Activated effector memory CD4-positive, alpha-beta T cell treated with anti-CD3 and anti-CD28 coated beads, Interleukin-2, amount 50 U/mL, for 16 hours (primary cell): ENCODE measurements around the gene RNU1-2.
"Not testable (repeated sequence)": the region's sequence is repeated elsewhere in the genome, so short reads cannot be mapped to it uniquely, and the experiment has no call there.

Experiments used
- DNase-seq: peaks from one replicate; pipeline ENCODE4 v3.0.0-alpha.2; 2020

RNU1-2 gene

DNA sequence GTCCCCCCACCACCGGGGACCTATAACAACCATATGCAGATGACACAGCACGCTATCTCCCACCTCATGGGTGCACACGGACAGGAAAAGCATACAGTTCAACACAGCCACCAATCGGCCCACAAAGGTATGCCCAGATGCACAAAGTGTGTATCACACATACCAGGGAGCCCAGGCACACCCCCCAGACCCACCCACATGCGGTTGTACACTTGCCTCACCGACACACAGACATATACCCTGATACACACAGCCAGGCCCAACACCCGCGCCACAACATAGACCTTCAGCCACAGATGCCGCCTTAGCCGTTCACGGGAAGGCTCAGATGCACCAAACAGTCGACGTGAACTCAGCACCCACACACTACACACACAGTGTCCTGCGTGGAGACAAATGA lies 31.5 kb downstream of the RNU1-2 start:
- no peak for DNase-seq

DNA sequence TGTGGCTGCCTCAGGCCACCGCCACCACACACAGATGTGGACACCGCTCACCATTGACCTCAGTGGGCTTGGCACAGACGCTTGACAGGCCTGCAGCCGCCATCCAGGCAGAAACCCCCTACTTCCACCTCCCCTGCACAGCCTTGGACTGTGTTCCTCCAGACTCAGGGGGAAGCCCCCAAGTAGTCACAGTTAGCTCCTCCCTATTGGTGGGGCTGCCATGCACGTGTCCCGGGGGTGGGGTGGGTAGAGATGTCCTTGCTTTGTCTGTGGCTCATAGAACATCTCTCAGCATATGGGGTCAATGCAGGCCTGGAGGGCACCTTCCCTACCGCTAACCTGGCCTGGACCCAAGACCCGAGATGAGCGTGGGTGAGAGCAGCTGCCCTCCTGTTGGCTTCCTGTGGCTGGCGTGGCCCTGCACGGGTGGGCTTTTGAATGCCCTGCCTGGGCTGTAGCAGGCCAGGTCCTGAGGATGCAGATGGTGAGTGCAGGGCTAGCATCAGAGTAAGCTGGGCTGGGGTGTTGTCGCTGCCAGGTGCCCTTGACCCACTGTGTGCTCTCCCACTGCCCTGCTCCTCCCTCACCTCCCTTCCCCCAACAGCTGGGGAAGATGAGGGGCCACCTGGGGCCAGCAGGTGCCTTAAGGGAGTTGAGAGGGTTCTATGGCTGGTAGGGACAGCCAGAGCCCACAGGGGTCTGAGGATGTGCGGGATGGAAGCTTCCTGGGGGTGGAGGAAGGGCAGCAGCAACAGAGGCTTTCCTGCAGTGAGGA lies 32.1 kb downstream of the RNU1-2 start:
- DNase-seq, result no peak

DNA sequence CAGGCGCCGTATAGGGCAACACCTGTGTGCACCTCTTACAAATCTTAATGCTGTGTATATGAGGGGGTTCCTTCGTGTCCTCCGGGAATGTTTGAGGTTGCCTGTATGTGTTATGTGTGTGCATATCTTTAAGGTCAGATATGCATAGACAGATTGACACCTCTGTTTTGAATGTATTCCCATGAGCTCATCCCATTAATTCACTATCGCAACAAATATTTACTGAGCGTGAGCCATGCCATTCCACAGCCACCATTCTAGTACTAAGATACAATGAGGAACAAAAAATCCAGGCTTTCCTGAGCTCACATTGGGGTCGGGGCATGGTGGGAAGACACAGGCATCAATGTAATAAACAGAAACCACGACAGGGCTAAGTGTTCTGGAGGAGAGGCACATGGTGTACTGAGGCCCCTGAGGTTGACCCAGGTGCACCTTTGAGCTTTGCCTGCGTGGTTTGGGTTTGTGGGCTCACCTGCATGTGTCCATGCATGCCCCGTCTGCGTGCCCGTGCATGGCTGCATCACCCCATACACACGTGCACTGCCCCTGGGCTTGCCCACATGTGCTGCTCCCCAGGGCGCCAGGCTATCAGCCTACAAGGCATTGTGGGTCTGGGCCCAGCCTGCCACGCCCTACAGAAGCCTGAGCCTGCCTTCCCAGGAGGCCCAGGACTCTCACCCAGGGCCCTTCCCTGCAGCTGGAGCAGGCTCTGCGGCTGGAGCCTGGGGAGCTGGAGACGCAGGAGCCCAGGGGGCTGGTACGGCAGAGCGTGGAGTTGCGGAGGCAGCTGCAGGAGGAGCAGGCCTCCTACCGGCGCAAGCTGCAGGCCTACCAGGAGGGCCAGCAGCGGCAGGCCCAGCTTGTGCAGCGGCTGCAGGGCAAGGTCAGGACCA lies 33.6 kb downstream of the RNU1-2 start:
- DNase-seq, result not testable (repeated sequence)

DNA sequence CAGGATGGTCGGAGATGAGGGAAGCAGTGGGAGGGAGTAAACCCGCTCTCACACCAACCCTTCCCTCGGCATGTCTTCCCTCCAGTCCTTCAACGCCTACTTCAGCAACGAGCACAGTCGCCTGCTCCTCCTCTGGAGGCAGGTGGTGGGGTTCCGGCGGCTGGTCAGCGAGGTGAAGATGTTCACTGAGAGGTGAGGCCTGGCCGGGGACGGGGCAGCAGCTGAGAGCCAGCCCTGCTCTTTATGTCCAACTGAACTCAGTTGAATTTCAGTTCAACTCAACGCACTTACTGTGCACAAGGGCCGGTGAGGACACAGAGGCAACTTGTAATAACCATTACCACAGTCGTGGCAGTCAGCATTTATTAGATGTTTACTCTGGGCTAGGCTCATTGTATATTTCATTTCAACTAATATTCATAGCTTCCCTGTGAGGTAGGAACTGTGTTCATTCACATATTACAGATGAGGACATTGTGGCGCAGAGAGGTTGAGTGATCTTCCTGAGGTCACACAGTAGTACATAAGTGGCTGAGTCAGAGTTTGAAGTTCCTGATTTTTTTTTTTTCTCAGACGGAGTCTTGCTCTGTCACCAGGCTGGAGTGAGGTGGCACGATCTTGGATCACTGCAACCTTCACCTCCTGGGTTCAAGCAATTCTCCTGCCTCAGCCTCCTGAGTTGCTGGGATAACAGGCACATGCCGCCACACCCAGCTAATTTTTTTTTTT lies 35.6 kb downstream of the RNU1-2 start:
- not testable (repeated sequence) for DNase-seq

DNA sequence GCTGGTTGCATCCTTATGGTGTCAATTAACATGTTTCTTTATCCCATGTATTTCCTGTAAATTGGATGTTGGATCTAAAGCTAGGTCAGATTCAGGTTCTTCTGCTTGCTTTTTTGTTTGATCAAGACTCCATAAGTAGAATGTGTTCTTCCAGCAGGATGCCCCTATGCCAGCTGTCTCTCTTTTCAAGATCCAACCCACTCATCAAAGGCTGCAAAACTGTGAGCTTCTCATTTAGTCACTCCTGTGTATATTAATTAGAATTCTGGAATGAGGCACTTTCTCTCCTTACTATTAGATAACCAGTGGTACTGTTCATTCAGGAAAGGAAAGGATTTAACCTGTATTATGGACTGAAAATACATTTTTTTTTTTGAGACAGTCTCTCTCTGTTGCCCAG lies 38.2 kb downstream of the RNU1-2 start:
- DNase-seq, result not testable (repeated sequence)

DNA sequence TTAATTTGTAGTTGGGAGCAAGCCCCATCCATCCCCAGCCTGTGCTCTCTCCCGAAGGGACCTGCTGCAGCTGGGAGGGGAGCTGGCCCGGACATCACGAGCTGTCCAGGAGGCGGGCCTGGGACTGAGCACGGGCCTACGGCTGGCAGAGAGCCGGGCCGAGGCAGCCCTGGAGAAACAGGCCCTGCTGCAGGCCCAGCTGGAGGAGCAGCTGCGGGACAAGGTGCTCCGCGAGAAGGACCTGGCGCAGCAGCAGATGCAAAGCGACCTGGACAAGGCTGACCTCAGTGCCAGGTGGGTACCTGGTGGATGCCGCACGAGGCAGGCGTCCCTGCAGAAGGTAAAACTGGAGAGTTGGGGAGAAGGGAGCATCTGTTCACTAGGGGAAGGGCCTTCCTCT lies 40.8 kb downstream of the RNU1-2 start:
- not testable (repeated sequence) for DNase-seq

DNA sequence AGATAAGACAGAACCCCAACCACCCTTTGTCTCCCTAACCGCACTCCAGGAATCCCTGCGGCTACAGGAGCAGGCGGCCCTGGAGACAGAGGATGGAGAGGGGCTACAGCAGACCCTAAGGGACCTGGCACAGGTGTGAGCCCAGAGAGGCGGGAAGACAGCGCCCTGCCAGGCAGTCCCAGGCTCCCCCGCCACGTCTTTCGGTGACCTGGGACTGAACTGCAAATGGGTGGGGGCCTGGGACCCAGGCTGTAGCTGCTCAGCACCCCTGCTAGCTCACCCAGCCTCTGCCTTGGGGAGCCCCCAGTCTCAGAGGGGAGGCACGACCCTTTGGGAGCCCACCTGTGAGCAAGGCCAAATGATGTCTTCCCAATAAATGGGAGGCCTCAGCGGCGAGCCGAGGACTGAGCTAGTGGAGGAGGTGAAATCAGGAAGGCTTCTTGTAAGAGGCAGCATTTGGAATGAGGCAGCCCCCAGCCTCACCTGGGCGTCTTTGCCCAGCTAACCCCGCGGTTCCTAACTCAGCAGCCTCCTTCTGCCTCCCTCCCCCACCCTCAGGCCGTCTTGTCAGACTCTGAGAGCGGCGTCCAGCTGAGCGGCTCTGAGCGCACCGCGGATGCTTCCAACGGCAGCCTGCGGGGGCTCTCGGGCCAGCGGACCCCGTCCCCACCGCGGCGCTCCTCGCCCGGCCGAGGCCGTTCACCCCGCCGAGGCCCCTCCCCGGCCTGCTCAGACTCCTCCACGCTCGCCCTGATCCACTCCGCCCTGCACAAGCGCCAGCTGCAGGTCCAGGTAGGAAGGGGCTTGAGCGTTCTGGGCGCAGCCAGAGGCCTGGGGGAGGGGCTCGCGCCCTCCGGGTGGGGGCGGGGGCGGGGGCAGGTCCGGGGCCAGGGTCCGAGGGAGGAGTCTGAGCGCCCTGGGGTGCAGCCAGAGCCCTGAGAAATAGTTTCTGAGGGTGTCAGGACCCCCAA lies 42.9 kb downstream of the RNU1-2 start:
- DNase-seq, result no peak

DNA sequence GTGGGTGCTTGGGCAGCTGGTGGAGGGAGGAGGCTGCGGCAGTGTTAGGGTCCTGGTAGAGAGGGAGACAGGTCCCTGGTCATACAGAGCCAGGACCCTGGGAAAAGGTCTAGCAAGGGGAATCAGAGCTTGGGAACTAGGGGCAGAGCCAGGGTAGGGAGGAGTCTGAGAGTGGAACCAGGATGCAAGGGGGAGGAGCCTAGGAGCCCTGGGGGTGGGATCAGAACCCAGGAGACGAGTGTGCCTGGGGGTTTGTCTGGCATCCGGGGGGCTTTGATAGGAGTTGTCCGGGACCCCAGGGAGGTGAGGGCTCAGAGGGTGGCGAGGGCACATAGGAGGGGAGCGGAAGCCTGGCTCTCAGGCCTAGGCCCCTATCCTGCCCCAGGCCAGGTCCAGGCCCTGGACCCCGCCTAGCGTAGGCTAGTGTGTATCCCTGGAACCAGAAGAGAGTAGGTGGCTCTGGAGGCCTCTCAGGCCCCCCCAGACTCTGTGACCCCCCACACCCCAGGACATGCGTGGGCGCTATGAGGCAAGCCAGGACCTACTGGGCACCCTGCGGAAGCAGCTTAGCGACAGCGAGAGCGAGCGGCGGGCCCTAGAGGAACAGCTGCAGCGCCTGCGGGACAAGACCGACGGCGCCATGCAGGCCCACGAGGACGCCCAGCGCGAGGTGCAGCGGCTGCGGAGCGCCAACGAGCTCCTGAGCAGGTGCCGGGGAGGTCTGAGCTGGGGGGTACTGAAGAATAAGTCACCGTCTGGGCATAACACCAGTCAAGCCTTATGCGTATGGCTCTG lies 43.8 kb downstream of the RNU1-2 start:
- not testable (repeated sequence) for DNase-seq

DNA sequence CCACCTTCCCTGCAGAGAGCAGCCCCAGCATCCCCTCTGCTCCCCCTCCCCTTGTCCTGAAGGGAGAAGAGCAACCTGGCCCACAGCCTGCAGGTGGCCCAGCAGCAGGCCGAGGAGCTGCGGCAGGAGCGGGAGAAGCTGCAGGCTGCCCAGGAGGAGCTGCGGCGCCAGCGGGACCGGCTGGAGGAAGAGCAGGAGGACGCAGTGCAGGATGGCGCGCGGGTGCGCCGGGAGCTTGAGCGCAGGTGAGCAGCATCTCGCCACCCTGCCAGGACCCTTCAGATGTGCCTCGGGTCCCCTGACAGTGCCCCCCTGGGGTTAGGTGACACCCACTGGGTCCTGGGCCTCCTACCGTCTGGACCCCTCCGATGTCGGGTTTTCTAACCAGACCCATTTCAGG lies 48.3 kb downstream of the RNU1-2 start:
- no peak for DNase-seq

DNA sequence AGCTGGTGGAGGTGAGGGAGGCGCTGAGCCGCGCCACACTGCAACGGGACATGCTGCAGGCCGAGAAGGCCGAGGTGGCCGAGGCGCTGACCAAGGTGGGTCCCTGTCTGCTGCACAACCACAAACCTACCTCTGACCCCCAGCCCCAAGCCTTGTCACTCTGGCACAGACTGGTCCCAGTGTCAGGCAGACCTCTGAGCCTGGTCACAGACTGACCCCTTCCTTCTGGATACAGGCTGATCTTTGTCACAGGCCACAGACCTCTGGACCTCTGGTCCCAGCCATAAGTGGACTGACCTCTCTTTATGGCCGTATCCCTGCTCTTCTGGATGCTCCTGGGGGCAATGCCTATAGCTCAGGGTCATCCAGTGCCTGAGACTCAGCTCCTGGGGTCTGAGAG lies 49.7 kb downstream of the RNU1-2 start:
- DNase-seq, result not testable (repeated sequence)
